Adrenal gland (tissue), 5 donors: Measurements from ENCODE around the gene SMIM29.
"Not testable (repeated sequence)": the region's sequence is repeated elsewhere in the genome, so short reads cannot be mapped to it uniquely, and the experiment has no call there.

Experiments used
- CTCF ChIP-seq, 6 experiments: fragments of 450-650 bp in 4 of 6; fragments of 200-600 bp in 2 of 6; sonication (generic) in 1 of 6; IDR thresholded peaks; 1 replicate in 5 of 6; 2 replicates in 1 of 6; pipeline versions ENCODE4 v1.5.1 to v1.8.0; 2016 to 2021; ENCODE audit warnings: antibody characterized with exemption in 6 of 6, mild to moderate bottlenecking in 2 of 6, moderate library complexity in 1 of 6
- POLR2A ChIP-seq, 2 donors: fragments of 450-650 bp; IDR thresholded peaks; one replicate each; pipeline ENCODE4 v1.6.1; 2017; ENCODE audit warnings: antibody characterized with exemption in 2 of 2, mild to moderate bottlenecking in 2 of 2, moderate library complexity in 1 of 2
- donor health status: DM: no; HTN: no; CAD: no.

- not testable (repeated sequence) for TF ChIP-seq CTCF, POLR2A (IDR thresholded peaks at IDR 0.05)
Observed at GRCh38 chr6:34245032-34245760, 3.6 kb downstream of the SMIM29 start.
